WTC11 (cell line): Measurements from ENCODE around the gene COX7A2. TPM values are rescaled to one million over a fixed set of nuclear protein-coding genes. Genes with fewer than 3 reads are reported as not detected.
A peak's percentile ranks its signal among the peaks of the same experiment; 100 is the strongest.

Source experiments
- CREM ChIP-seq: sonication (generic); formaldehyde crosslinking; IDR thresholded peaks from 2 replicates; pipeline ENCODE4 v1.8.1; 2022; ENCODE audit warnings: mild to moderate bottlenecking, missing genetic modification reagents, moderate library complexity
- EMX1 ChIP-seq: fragments of 250-450 bp; sonication (Bioruptor Pico); IDR thresholded peaks from 2 replicates; pipeline ENCODE4 v1.8.0; 2021; ENCODE audit warnings: mild to moderate bottlenecking
- FOXK1 ChIP-seq: sonication (generic); formaldehyde crosslinking; IDR thresholded peaks from 2 replicates; pipeline ENCODE4 v1.8.0; 2022; ENCODE audit warnings: mild to moderate bottlenecking, moderate library complexity, missing genetic modification reagents
- GTF2I ChIP-seq: fragments of 250-450 bp; sonication (Bioruptor Pico); conservative IDR thresholded peaks from 2 replicates; pipeline ENCODE4 v1.4.0; 2021; ENCODE audit warnings: mild to moderate bottlenecking
- JUN ChIP-seq: sonication (generic); formaldehyde crosslinking; IDR thresholded peaks from 2 replicates; pipeline ENCODE4 v1.8.0; 2023; ENCODE audit warnings: mild to moderate bottlenecking, missing genetic modification reagents
- NR3C1 ChIP-seq: sonication (generic); formaldehyde crosslinking; conservative IDR thresholded peaks from 2 replicates; pipeline ENCODE4 v1.8.1; 2023; ENCODE audit warnings: low read depth, mild to moderate bottlenecking, missing genetic modification reagents
- PRRX2 ChIP-seq: fragments of 250-450 bp; sonication (Bioruptor Pico); IDR thresholded peaks from 2 replicates; pipeline ENCODE4 v1.8.0; 2021; ENCODE audit warnings: mild to moderate bottlenecking
- SMAD3 ChIP-seq: sonication (generic); formaldehyde crosslinking; IDR thresholded peaks from 2 replicates; pipeline ENCODE4 v1.8.0; 2022; ENCODE audit warnings: missing genetic modification reagents, mild to moderate bottlenecking, borderline replicate concordance
- SOX15 ChIP-seq: fragments of 250-450 bp; sonication (Bioruptor Pico); IDR thresholded peaks from 2 replicates; pipeline ENCODE4 v1.9.0; 2021; ENCODE audit warnings: mild to moderate bottlenecking
- TCF7 ChIP-seq: sonication (generic); formaldehyde crosslinking; IDR thresholded peaks from 2 replicates; pipeline ENCODE4 v1.8.0; 2022; ENCODE audit warnings: mild to moderate bottlenecking, low read depth, missing genetic modification reagents, moderate library complexity
- ZNF138 ChIP-seq: sonication (generic); formaldehyde crosslinking; conservative IDR thresholded peaks from 2 replicates; pipeline ENCODE4 v1.8.1; 2022; ENCODE audit warnings: mild to moderate bottlenecking, moderate library complexity, missing genetic modification reagents
- ZNF317 ChIP-seq: sonication (generic); formaldehyde crosslinking; IDR thresholded peaks from 2 replicates; pipeline ENCODE4 v1.8.1; 2023; ENCODE audit warnings: low read depth, mild to moderate bottlenecking, moderate library complexity, missing genetic modification reagents, borderline replicate concordance
- total RNA-seq: library from RNA; stranded (reverse); gene quantifications from 3 replicates; pipeline ENCODE4 v1.2.3, GENCODE V29; 2021
- TF ChIP-seq, protein P1 (sequence below): fragments of 250-450 bp; sonication (Bioruptor Pico); IDR thresholded peaks from 2 replicates; pipeline ENCODE4 v1.9.0; 2021; ENCODE audit warnings: mild to moderate bottlenecking, borderline replicate concordance
- TF ChIP-seq, protein P2 (sequence below): sonication (generic); formaldehyde crosslinking; IDR thresholded peaks from 2 replicates; pipeline ENCODE4 v1.8.1; 2022; ENCODE audit warnings: mild to moderate bottlenecking, missing genetic modification reagents, moderate library complexity, borderline replicate concordance
- TF ChIP-seq, protein P3 (sequence below): sonication (generic); formaldehyde crosslinking; IDR thresholded peaks from 2 replicates; pipeline ENCODE4 v1.8.1; 2023; ENCODE audit warnings: mild to moderate bottlenecking, missing genetic modification reagents
- TF ChIP-seq, protein P4 (sequence below): sonication (generic); formaldehyde crosslinking; IDR thresholded peaks from 2 replicates; pipeline ENCODE4 v1.8.0; 2022; ENCODE audit warnings: mild to moderate bottlenecking, missing genetic modification reagents
- TF ChIP-seq, protein P5 (sequence below): sonication (generic); formaldehyde crosslinking; IDR thresholded peaks from 2 replicates; pipeline ENCODE4 v1.8.0; 2023; ENCODE audit warnings: mild to moderate bottlenecking, missing genetic modification reagents
- TF ChIP-seq, protein P6 (sequence below): sonication (generic); formaldehyde crosslinking; IDR thresholded peaks from 2 replicates; pipeline ENCODE4 v1.8.1; 2023; ENCODE audit warnings: mild to moderate bottlenecking, missing genetic modification reagents, moderate library complexity
- TF ChIP-seq, protein P7 (sequence below): sonication (generic); formaldehyde crosslinking; IDR thresholded peaks from 2 replicates; pipeline ENCODE4 v1.8.0; 2023; ENCODE audit warnings: missing genetic modification reagents, mild to moderate bottlenecking, borderline replicate concordance
- TF ChIP-seq, protein P8 (sequence below): fragments of 250-450 bp; sonication (Bioruptor Pico); IDR thresholded peaks from 2 replicates; pipeline ENCODE4 v1.9.0; 2021; ENCODE audit warnings: mild to moderate bottlenecking

The COX7A2 gene
- total RNA-seq, 1 experiment from 2014 or later = 472 TPM

DNA sequence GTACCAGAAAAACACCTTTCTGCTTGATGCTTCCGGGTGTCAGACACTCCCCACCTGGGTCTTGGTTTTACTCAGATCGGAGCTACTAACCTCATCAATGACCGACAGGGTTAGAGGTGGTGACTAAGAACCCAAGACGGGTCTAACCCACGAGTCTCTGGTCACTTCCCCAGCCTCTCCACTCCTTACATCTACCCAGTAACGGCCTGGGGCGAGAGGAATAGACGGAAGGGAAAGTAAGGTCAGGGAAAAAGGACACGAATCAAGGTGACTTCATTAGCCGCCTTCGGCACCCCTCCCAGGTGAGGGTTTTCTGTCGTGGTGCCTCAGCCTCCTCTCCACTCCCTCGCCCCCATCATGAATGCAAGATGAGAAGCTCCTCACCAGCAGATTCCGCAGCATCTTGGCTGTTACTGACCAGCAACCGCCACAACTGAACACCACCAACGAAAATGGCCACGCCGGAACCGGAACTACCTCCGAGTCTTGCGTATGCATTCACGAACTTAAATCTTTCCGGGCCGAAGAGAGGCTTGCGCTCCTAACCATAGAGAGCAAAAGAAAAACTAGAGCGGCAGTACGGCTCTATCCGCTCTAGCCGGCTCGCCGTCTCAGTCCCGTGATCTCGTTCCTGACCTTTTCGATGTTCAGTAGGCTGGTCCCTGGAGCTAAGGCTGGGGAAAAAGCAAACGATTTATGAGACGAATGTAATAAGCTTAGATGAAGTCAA, at the start of gene COX7A2 (continued):
- TF ChIP-seq, protein P1, sequence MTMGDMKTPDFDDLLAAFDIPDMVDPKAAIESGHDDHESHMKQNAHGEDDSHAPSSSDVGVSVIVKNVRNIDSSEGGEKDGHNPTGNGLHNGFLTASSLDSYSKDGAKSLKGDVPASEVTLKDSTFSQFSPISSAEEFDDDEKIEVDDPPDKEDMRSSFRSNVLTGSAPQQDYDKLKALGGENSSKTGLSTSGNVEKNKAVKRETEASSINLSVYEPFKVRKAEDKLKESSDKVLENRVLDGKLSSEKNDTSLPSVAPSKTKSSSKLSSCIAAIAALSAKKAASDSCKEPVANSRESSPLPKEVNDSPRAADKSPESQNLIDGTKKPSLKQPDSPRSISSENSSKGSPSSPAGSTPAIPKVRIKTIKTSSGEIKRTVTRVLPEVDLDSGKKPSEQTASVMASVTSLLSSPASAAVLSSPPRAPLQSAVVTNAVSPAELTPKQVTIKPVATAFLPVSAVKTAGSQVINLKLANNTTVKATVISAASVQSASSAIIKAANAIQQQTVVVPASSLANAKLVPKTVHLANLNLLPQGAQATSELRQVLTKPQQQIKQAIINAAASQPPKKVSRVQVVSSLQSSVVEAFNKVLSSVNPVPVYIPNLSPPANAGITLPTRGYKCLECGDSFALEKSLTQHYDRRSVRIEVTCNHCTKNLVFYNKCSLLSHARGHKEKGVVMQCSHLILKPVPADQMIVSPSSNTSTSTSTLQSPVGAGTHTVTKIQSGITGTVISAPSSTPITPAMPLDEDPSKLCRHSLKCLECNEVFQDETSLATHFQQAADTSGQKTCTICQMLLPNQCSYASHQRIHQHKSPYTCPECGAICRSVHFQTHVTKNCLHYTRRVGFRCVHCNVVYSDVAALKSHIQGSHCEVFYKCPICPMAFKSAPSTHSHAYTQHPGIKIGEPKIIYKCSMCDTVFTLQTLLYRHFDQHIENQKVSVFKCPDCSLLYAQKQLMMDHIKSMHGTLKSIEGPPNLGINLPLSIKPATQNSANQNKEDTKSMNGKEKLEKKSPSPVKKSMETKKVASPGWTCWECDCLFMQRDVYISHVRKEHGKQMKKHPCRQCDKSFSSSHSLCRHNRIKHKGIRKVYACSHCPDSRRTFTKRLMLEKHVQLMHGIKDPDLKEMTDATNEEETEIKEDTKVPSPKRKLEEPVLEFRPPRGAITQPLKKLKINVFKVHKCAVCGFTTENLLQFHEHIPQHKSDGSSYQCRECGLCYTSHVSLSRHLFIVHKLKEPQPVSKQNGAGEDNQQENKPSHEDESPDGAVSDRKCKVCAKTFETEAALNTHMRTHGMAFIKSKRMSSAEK (CRISPR knock-in tag) = no peak
- TF ChIP-seq, protein P2, sequence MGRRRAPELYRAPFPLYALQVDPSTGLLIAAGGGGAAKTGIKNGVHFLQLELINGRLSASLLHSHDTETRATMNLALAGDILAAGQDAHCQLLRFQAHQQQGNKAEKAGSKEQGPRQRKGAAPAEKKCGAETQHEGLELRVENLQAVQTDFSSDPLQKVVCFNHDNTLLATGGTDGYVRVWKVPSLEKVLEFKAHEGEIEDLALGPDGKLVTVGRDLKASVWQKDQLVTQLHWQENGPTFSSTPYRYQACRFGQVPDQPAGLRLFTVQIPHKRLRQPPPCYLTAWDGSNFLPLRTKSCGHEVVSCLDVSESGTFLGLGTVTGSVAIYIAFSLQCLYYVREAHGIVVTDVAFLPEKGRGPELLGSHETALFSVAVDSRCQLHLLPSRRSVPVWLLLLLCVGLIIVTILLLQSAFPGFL (CRISPR knock-in tag) = no peak
- TF ChIP-seq ZNF317 (CRISPR knock-in tag) (no peak), GTF2I (no peak), SOX15 (CRISPR knock-in tag) (no peak), ZNF138 (CRISPR knock-in tag) (no peak), TCF7 (CRISPR knock-in tag) (no peak), FOXK1 (CRISPR knock-in tag) (peak; percentile 80), NR3C1 (CRISPR knock-in tag) (no peak), CREM (CRISPR knock-in tag) (peak; percentile 43; the same call in 1 of the 2 replicates), EMX1 (CRISPR knock-in tag) (no peak), SMAD3 (CRISPR knock-in tag) (no peak; the same call in 1 of the 2 replicates), PRRX2 (CRISPR knock-in tag) (no peak), JUN (CRISPR knock-in tag) (no peak)
- TF ChIP-seq, protein P3, sequence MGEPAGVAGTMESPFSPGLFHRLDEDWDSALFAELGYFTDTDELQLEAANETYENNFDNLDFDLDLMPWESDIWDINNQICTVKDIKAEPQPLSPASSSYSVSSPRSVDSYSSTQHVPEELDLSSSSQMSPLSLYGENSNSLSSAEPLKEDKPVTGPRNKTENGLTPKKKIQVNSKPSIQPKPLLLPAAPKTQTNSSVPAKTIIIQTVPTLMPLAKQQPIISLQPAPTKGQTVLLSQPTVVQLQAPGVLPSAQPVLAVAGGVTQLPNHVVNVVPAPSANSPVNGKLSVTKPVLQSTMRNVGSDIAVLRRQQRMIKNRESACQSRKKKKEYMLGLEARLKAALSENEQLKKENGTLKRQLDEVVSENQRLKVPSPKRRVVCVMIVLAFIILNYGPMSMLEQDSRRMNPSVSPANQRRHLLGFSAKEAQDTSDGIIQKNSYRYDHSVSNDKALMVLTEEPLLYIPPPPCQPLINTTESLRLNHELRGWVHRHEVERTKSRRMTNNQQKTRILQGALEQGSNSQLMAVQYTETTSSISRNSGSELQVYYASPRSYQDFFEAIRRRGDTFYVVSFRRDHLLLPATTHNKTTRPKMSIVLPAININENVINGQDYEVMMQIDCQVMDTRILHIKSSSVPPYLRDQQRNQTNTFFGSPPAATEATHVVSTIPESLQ (CRISPR knock-in tag) = no peak
- TF ChIP-seq, protein P4, sequence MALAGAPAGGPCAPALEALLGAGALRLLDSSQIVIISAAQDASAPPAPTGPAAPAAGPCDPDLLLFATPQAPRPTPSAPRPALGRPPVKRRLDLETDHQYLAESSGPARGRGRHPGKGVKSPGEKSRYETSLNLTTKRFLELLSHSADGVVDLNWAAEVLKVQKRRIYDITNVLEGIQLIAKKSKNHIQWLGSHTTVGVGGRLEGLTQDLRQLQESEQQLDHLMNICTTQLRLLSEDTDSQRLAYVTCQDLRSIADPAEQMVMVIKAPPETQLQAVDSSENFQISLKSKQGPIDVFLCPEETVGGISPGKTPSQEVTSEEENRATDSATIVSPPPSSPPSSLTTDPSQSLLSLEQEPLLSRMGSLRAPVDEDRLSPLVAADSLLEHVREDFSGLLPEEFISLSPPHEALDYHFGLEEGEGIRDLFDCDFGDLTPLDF = no peak
- TF ChIP-seq, protein P5, sequence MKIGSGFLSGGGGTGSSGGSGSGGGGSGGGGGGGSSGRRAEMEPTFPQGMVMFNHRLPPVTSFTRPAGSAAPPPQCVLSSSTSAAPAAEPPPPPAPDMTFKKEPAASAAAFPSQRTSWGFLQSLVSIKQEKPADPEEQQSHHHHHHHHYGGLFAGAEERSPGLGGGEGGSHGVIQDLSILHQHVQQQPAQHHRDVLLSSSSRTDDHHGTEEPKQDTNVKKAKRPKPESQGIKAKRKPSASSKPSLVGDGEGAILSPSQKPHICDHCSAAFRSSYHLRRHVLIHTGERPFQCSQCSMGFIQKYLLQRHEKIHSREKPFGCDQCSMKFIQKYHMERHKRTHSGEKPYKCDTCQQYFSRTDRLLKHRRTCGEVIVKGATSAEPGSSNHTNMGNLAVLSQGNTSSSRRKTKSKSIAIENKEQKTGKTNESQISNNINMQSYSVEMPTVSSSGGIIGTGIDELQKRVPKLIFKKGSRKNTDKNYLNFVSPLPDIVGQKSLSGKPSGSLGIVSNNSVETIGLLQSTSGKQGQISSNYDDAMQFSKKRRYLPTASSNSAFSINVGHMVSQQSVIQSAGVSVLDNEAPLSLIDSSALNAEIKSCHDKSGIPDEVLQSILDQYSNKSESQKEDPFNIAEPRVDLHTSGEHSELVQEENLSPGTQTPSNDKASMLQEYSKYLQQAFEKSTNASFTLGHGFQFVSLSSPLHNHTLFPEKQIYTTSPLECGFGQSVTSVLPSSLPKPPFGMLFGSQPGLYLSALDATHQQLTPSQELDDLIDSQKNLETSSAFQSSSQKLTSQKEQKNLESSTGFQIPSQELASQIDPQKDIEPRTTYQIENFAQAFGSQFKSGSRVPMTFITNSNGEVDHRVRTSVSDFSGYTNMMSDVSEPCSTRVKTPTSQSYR = no peak
- TF ChIP-seq, protein P6, sequence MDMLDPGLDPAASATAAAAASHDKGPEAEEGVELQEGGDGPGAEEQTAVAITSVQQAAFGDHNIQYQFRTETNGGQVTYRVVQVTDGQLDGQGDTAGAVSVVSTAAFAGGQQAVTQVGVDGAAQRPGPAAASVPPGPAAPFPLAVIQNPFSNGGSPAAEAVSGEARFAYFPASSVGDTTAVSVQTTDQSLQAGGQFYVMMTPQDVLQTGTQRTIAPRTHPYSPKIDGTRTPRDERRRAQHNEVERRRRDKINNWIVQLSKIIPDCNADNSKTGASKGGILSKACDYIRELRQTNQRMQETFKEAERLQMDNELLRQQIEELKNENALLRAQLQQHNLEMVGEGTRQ = peak; percentile 75
- TF ChIP-seq, protein P7, sequence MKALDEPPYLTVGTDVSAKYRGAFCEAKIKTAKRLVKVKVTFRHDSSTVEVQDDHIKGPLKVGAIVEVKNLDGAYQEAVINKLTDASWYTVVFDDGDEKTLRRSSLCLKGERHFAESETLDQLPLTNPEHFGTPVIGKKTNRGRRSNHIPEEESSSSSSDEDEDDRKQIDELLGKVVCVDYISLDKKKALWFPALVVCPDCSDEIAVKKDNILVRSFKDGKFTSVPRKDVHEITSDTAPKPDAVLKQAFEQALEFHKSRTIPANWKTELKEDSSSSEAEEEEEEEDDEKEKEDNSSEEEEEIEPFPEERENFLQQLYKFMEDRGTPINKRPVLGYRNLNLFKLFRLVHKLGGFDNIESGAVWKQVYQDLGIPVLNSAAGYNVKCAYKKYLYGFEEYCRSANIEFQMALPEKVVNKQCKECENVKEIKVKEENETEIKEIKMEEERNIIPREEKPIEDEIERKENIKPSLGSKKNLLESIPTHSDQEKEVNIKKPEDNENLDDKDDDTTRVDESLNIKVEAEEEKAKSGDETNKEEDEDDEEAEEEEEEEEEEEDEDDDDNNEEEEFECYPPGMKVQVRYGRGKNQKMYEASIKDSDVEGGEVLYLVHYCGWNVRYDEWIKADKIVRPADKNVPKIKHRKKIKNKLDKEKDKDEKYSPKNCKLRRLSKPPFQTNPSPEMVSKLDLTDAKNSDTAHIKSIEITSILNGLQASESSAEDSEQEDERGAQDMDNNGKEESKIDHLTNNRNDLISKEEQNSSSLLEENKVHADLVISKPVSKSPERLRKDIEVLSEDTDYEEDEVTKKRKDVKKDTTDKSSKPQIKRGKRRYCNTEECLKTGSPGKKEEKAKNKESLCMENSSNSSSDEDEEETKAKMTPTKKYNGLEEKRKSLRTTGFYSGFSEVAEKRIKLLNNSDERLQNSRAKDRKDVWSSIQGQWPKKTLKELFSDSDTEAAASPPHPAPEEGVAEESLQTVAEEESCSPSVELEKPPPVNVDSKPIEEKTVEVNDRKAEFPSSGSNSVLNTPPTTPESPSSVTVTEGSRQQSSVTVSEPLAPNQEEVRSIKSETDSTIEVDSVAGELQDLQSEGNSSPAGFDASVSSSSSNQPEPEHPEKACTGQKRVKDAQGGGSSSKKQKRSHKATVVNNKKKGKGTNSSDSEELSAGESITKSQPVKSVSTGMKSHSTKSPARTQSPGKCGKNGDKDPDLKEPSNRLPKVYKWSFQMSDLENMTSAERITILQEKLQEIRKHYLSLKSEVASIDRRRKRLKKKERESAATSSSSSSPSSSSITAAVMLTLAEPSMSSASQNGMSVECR (CRISPR knock-in tag) = peak; percentile 90
- TF ChIP-seq, protein P8, sequence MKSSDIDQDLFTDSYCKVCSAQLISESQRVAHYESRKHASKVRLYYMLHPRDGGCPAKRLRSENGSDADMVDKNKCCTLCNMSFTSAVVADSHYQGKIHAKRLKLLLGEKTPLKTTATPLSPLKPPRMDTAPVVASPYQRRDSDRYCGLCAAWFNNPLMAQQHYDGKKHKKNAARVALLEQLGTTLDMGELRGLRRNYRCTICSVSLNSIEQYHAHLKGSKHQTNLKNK (CRISPR knock-in tag) = no peak
